HG03039 (cell line): ENCODE measurements around the gene ARID3C.
A peak's percentile ranks its signal among the peaks of the same experiment; 100 is the strongest.

Experiments used
- ATAC-seq: cut with Tn5 transposase; IDR thresholded peaks from one replicate; pipeline ENCODE4 v1.9.1; 2021; ENCODE audit warnings: mild to moderate bottlenecking, moderate library complexity; ENCODE audit not compliant: unreplicated experiment

The ARID3C gene

GRCh38 chr9:34629491-34629808 lies 584 bp upstream of the ARID3C start:
- ATAC-seq: no peak

- ATAC-seq: no peak
Observed at GRCh38 chr9:34627716-34628655, 880 bp downstream of the ARID3C start.

DNA sequence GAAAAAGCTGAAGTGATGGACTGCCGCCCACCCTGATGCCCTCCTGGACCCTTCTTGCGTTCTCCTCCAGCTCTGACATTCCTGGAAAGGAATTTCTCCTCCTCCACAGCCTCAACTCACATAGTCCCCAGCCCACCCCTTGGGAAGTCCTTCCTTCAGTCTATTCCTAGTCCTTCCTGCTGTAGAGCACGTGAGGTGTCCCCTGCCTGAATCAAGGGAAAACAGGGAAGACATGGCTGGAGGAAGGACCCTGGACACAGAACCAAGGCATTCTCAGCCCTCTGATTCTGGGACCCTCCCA lies 3.7 kb downstream of the ARID3C start:
- ATAC-seq: no peak

- no peak for ATAC-seq
Observed at GRCh38 chr9:34624475-34625185, 4.2 kb downstream of the ARID3C start.

- ATAC-seq: no peak
Observed at GRCh38 chr9:34623374-34624235, 5.3 kb downstream of the ARID3C start.

GRCh38 chr9:34620061-34620994 lies 8.5 kb downstream of the ARID3C start, which contains the start of gene DCTN3:
Gene DCTN3, minus strand, starts transcription at chr9:34620495. Its CDS starts 31 bp downstream, at chr9:34620464.
- ATAC-seq: peak; percentile 92

DNA sequence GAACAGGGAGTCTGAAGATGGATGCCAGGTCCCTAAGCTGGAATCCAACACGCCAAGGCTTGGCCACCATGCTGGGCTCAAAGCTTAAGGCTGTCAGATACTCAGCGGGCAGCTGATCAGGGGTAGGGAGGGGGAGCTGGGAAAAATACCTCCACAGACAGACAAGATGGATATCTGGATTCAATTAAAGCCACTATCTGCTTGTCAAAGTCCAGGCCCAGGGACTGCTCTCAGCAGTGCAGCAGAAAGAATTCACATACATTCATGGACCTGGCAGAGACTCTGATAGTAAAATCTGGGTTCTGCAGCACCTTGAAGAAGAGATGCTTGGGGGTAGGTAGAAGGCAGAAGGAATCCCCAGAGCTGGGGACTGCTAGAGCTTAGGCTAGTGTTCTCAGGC lies 13.7 kb downstream of the ARID3C start:
- ATAC-seq: no peak

- no peak for ATAC-seq
Observed at GRCh38 chr9:34612788-34613390, 16.0 kb downstream of the ARID3C start.

- peak; percentile 82 for ATAC-seq
Observed at GRCh38 chr9:34611811-34612787, 16.8 kb downstream of the ARID3C start, which contains the start of gene RPP25L. Gene RPP25L, minus strand, starts transcription at chr9:34612097. Its CDS starts 801 bp downstream, at chr9:34611296.

GRCh38 chr9:34611251-34611810 lies 17.5 kb downstream of the ARID3C start:
- no peak for ATAC-seq

GRCh38 chr9:34610434-34611206 lies 18.2 kb downstream of the ARID3C start:
- no peak for ATAC-seq

- ATAC-seq: no peak
Observed at GRCh38 chr9:34607331-34607730, 21.5 kb downstream of the ARID3C start.

GRCh38 chr9:34606905-34607304 lies 22.0 kb downstream of the ARID3C start:
- ATAC-seq: no peak

GRCh38 chr9:34606190-34606589 lies 22.7 kb downstream of the ARID3C start:
- no peak for ATAC-seq

- ATAC-seq: no peak
Observed at GRCh38 chr9:34603610-34604231, 25.1 kb downstream of the ARID3C start.

DNA sequence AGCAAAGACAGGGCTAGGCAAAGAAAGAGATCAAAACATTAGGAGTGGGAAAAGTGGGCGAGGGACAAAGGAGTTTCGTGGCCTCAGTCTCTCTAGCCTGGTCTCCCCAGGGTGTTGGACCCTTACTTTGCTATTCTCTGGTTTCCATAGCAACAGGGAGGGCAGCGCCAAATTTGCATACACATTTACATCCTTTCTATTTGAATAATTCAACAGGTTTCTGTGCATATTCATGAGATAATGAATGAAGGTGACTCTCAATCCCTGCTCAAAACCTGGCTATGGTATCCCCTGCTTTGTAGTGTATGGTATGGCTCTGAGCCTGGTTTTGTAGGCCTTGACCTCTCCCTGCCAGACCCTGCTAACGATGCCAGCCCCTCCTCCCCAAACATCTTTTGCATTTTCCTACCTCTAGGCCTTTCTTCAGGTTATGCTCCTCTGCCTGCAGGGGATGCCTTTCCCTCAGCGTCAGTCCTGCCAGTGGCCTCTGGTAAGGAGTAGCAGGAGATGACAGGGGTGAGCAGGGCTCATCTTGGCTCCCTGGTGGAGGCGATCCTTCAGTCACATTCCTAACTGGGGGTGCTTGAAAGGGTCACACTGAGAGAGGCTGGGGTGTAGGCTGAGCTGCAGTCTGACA lies 26.8 kb downstream of the ARID3C start:
- no peak for ATAC-seq

DNA sequence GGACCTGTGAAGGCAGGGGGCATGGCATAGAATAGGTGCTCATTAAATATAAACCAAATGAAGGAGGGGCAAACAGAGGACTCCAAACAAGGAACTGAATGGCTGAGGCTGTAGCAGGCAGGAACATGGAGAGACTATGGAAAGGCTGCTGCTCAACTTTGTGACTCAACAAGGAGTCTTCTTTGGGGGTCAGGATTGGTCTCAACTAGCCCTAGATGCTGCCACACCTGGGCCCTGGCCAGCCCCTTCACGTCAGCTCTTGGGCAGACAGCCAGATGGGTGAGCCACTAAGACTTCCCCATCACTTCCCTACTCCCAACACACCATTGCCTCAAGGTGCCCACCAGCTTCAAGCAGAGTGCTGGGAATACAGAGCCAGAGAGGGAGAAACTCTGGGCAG lies 28.0 kb downstream of the ARID3C start:
- no peak for ATAC-seq
